NCI-H2171 (cell line): Measurements from ENCODE around the gene GALNT1.

Experiments
- DNase-seq: peaks from one replicate; lab custom pipeline; 2025; lab: John Stamatoyannopoulos, UW

The GALNT1 gene

DNA sequence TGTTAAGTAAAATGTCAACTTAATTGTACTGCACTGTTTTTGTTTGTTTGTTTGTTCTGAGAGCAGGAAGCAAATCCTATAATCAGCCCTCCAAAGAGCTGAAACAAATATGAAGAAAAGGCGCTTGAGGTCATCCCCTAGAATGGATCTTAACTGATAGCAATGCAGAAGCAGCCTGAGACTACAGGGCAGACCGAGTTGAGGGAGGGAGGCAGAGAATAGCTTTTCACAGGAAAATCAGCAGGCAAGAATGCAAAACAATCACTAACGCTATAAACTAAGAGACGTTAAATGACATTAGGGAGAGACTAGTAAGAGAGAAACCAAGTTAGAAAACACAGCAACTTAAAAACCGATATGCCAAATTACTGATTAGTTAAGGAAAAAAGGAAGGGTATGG, 37.2 kb downstream of the GALNT1 start:
- no peak for DNase-seq

DNA sequence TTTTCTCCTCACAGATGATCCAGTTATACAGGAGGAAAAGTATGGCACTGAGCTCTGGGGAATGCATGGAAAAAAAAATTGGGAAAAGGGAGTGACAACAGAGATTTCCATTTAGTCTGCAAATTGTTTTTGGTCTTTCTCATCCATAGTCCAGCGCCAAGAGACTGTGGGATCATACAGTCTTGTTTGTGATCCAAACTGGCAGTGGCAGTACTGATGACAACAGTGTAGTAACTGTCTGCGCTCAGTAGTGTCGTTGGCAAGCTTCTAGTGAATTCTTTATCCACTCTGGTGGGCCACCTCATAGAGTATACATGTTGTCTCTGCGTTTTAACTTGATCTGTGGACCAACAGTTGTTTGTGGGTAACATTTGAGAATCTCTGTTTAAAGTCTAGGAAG, 37.9 kb downstream of the GALNT1 start:
- DNase-seq = no peak

DNA sequence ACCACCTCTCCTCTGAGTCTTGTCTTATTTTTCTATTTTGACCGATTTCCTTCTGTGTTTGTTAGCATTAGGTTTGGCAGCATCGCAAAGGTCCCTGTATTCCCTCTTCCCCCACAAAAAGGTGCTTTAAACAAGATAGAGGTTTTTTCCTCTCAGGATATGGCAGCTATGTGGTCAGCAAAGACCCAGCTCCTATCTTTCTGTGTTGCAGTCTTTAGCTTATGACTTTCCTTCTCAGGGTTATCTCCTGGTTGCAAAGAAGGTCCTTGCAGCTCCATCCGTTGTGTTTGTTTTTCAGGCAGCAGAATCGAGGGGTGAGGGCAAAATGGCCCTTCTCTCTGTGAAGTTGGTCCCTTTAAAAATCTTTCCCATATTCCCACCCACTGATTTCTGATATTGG, 38.4 kb downstream of the GALNT1 start:
- DNase-seq = no peak

DNA sequence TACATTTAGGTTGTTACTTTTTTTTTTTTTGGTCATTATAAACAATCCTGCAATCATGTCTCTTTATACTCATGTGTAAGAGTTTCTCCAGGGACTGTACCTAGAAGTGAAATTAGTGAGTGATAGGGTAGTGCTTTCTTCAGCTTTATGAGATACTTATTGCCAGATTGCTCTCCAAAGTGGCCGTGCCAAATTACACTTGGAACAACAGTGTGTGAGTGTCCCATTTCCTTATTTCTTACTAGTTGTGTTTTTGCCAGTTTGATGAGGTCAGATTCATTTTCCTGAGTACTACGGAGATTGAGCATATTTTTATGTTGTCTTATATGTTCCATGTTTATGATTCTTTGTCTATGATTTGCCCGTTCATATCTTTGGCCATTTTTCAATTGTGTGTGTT, 39.2 kb downstream of the GALNT1 start:
- no peak for DNase-seq

DNA sequence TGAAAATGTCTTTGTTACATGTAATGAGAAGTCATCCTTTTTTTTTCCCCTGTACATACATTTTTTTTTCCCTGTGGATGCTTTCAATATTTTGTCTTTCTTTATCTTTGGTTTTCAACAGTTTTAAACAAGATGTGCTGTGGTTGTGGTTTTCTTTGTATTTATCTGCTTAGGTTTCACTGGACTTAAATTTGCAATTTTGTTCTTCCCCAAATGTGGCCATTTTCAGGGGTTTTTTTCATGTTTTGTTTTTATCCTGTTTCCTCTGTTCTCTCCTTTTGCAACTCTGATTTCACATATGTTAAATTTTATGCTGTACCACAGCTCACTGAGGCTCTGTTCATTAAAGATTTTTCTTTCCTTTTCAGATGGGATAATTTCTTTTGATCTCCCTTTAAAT, 41.7 kb downstream of the GALNT1 start:
- no peak for DNase-seq

DNA sequence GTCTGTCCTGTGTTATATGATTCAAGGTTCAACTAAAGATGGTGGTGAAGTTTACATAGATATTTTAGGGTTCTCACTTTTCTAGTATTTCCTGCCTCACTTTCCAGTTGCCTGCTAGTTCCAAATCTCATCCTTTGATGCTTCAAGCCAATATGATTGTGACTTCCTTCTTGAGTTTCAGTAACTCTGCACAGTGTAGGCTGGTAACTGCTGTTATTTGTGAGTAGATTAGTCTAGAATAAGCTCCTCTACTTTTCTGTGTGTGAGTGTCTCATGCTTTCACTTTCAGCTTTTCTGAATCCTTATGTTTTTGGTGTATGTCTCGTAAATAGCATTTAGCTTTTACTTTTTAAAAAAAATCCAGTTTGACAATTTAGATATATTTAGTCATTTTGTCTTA, 42.6 kb downstream of the GALNT1 start:
- DNase-seq = no peak

DNA sequence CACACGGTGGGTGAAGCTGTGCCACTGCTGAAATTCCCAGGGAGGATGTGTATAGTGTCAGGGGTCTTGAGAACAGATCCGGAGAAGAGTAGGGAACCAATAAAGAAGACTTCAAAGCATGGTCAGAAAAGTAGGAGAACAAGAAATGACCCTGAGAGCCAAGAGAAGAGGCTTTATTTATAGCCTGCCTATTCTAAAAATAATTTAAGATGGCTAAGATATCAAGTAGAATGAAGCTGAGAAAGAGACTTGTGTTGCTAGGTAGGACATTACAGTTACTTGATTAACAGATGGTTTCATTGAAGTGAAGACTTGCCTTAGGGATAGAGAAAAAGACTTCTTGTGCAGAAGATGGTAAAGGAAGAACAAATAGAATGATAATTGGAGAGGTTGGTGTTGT, 43.7 kb downstream of the GALNT1 start:
- DNase-seq = no peak

DNA sequence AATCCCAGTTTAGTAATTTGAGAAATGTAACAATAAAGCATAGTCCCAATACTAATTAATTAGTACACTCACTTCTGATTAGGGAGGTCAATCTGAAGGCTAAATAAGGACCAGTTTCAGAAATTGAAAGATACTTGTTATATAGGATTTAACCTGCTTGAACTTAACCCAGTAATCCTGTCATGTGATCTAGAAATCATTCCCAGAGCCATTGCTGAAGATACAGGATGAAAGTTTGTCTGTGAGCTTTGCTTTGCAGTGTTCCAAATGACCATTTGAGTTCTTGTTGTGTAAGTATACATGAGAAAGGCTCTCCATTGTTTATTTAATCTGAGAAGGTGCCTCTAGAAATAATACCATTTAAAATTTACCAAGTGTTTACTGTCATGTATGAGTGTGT, 52.2 kb downstream of the GALNT1 start:
- no peak for DNase-seq

DNA sequence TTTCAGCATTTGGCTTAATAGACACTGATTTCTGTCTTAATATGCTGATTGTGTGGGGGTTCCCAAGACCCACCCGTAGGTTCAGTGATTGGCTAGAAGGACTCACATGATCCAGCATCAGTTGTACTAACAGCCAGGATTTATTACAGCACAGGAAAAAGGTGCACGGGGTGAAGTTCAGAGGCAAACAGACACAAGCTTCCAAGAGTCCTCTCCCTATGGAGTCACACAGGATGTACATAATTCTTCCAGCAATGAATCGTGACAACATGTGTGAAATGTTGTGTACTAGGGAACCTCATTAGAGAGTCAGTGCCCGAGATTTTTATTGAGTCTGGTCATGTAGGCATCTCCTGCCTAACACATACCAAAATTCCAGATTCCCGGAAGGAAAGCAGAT, 52.8 kb downstream of the GALNT1 start:
- DNase-seq = no peak

DNA sequence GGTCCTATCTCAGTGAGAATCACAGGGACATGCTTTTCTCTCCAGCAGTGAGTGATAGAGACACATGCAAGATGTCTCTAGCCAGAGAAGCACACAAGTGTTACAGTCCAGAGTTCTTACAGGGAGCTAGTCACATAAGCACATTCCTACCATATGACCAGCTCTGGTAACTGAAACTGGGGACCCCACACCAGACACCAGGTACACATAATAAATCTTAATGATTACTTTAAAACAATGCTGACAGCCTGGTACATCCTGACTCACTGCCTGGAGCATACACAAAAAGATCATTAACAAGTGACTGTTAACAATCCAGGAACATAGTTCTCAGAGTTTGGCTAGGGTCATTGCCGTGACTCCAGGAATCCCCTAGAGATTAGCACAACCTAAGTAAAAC, 53.6 kb downstream of the GALNT1 start:
- no peak for DNase-seq

DNA sequence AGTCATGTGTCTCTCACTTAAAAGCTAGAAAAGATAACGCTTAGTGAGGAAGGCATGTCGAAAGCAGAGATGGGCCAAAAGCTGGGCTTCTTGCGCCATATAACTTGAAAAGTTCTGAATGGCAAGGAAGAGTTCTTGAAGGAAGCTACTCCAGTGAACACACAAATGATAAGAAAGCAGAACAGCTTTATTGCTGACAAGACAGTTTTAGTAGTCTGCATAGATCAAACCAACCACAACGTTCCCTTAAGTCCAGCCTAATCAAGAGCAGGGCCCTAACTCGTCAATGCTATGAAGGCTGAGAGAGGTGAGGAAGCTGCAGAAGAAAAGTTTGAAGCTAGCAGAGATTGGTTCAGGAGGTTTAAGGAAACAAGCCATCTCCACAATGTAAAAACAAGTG, 55.7 kb downstream of the GALNT1 start:
- DNase-seq = no peak

DNA sequence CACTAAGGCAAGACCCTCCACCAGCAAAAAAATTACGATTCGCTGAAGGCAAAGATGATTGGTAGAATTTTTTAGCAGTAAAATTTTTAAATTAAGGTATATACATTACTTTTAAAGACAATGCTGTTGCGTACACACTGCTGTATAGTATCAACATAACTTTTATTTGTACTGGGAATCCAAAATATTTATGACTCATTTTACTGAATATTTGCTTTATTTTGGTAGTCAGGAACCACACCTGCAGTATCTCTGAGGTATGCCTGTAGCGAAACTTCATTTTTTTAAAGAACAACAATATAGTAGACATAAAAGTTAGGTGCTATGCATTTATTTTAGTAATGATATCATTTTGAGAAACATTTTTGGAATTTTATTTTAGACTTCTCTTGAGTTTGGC, 57.8 kb downstream of the GALNT1 start:
- no peak for DNase-seq

DNA sequence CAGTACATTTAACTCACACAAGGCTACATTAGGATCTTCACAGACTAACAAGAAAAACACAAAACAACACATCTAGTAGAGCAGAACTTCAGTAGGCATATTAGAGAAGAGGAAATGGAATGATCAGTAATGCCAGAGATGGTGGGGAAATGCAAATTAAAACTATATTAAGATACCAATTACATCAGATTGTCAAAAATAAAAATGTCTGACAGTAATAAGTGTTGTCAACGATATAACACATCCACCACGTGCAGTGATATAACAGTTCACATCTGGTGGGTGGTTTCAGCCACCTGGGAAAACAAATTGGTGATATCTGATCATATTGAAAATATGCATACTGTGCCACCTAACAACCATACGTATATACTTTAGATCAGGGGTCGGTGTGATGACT, 59.9 kb downstream of the GALNT1 start:
- DNase-seq = no peak

DNA sequence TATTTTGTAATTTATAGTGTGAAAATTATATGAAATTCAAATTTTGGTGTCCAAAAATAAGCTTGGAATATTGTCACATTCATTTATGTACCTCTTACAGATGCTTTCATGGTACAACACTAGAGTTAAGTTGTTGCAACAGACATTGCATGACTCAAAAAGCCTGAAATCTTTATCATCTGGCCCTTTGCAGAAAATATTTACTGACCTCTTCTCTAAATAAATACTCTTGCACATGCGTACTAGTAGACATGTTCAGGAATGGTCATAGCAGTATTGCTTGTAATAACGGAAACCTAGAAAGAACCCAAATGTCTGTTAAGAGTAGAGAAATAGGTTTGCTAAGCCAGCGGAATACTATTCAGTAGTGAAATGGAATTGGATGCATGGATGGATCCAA, 60.4 kb downstream of the GALNT1 start:
- no peak for DNase-seq

DNA sequence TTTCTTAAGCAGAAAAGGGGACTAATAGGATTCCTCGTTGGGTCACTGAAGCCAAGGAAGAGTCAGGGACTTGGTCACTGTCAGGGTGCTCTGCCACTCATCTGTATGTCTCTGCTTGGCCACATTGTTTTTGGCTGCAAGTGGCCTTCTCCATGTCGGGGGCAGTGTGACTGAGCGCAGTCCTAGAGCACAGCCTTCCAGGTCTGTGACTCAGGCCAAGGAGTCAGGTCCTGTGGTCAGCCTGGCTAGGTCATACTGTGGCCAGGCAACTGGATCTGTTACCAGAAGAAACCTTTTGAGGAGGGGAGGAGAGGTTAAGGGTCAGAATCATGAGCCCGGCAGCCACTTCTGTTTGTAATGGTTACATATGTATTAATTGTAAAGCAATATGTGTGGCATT, 61.3 kb downstream of the GALNT1 start:
- no peak for DNase-seq

DNA sequence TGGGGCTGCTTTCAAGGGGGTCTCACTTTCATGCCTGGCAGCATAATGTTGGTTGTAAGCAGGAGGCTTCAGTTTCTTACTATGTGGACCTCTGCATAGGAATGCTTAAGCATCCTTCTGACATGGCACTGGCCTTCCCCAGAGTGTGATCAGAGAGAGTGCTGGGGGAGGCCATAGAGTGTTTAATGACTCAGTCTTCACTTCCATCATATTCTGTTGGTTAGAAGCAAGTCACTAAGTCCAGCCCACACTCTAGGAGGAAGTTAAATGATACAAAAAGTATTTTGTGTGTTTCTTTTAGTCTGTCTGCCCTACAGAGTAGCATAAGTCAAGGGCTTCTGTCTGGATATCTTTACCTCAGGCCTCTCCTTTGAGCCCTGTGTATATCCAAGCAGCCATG, 64.9 kb downstream of the GALNT1 start:
- no peak for DNase-seq

DNA sequence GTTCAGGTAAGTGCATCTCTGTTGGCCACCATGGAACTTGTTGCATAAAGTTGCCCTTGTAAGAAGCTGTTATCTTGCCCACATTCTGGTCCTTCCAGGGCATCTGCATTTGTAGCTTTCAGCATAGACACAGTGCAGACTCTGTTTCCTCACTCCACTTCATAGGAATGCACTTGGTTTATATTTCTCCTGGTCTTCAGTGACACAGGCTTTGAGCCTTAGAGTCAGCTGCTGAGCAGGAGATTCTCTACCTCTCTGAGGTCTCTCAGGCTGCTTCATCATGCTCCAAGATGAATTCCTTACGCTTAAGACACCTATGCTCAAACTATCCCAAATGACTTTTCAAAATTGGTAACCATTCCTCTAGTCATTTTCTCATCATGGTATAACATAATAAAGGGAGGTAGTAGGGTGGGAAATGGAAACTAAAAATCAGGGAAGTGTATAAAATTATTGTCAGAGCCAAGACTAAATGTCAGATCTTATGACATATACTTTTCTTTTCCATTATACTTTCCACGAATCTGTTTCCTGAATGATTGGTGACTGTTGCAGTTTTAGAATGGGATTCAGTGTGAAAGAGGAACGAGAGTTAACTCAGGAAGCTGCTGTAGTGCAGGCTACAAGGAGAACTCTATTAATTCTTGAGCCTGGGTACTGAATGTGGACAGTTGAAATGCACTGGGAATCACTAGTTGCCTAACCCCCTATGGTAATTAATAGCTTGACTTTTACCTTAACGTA, 72.0 kb downstream of the GALNT1 start:
- no peak for DNase-seq

DNA sequence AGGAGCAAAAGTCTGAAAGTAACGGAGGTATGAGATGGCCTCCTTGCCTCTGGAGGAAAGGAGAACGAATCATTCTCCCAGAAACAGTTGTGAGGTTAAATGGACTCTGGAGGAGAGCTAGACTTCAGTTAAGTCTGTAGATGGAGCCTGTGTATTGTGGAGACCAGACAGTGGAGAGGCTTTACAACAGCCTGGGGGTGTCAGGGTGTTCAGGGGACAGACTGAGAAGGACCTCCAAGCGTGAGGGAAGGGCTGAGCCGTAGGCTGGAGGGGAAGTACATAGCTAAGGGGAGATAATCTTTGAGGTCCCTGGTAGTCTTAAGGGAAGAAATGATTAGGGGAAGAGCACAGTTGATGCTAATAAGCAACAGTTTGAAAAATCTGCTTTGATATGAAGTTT, 76.6 kb downstream of the GALNT1 start:
- DNase-seq = no peak

DNA sequence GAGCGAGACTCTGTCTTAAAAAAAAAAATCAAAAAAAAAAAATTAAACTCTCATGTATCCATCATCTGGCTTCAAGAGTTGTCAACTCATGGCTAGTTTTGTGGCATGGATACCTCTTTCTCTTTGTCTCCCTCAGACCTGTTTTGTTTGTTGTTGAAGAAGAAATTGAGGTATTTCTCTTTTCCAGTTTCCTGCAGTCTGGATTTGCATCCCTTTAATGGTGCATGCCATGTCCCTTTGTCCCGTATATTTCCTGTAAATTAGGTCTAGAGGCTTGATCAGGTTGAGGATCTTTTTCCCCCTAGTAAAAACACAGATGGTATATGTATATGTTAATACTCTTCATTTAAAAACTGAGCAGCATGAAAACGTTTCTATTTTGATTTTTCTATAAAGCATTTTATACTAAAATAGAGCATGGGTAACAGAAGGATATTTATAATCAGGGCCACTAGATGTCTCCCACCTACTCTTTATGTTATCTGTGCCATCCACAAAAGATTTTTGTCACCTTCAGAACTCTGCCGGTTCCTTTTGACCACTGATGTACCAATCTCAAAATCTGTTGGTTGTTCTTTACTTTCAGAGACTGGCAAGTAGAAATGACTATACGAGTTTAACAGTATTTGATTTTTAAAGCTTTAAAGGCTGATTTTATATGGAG, 80.1 kb downstream of the GALNT1 start:
- DNase-seq = no peak

DNA sequence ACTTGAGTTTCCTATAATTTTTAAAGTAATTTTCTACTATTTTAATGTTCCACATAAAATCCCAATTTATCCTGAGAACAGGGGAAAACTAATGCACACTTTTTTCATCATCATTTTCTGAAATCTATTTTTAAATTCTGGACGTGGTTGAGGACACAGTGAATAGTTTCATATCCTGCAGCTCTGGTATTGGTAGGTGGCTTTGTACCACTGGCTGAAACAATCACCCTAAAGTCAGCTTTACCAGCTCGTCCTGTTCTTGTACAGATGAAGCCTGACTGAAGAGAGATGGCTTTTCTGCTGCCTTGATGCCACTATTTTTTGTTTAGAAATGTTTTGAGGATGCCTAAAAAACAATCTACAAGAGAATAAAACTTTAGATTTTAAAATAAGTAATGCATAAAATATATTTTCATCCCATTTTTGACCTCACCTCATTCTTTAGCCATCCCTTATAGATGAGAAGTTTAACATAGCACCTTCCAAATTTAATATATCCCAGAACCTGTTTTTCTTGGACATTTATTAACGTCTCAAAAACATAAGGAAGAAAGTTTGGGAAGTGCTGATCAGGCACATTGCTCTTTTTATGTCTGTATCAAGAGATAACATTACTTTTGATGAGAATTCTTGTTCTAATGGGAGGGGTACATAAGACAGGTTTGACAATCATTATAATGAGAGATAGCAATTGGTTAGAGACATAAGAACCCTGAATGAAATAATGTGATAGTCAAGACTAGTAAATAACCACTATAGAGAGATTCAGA, 80.9 kb downstream of the GALNT1 start:
- DNase-seq = no peak

DNA sequence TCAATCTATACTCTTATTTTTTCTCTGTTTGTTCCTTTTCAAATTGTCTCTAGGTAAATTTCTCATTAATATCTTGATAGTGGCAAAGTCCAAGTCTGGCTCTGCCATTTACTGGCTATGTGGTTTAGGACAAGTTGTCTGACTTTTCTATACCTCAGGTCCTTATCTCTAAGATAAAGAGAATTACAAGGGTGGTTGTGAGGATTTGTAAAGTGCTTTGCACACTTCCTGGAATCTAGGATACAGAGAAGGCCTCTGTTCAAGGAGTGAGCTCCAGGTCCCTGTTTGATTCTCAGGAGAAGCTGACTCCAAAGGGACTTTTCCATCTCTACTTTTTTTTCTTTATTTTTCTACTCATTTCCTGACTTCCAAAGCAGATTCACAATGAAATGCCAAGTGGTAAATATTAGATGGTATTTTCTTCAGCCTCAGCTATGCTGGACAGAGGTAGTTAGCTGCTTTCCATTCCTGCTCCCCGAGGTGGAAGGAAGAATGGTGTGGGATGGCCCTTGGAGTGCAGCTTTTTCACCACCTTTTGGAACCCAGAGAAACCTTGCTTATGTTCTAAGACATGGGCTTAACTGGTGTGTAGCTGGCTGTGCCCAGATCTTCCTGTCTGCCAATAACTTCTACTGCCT, 90.5 kb downstream of the GALNT1 start:
- no peak for DNase-seq

DNA sequence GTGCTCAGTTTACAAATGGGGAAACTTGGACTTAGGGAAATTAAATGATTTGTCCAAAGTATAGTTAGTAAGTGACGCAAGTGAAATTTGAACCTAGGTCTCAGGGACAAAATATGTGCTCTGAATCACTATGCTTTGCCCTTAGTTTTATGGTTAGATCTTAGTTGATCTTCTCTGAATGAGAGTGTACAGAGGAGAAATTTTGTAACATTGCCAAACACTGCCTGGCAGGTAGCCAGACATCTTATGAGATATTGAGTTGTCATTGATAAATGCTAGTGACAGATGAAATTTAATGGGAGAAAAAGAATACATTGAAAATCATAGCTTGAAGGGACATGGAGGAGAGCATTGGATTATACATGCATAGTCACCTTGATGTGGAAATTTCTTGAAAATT, 91.4 kb downstream of the GALNT1 start:
- no peak for DNase-seq

DNA sequence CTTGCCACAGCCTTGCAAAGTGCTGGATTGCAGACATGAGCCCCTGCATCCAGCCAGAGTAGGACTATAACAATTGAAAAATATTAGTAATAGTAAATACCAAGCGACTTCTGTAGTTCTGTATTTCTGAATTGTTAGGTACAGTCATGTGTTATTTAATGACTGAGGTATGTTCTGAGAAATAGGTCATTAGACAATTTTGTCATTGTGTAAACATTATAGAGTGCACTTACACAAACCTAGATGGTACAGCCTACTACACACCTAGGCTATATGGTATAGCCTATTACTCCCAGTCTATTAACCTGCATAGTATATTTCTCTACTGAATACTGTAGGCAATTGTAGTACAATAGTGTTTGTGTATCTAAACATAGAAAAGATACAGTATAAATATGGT, 92.1 kb downstream of the GALNT1 start:
- DNase-seq = no peak
